Erythroblast (primary cell): ENCODE measurements around the gene SLC46A1.

Experiments
- GATA1 ChIP-seq: IDR thresholded peaks from 2 replicates; pipeline ENCODE4 v1.6.1; 2011; ENCODE audit warnings: low read depth, mild to moderate bottlenecking, control low read depth, low read length, moderate library complexity
- POLR2A ChIP-seq: IDR thresholded peaks from 2 replicates; pipeline ENCODE4 v1.6.1; 2011; ENCODE audit warnings: mild to moderate bottlenecking, low read length

DNA sequence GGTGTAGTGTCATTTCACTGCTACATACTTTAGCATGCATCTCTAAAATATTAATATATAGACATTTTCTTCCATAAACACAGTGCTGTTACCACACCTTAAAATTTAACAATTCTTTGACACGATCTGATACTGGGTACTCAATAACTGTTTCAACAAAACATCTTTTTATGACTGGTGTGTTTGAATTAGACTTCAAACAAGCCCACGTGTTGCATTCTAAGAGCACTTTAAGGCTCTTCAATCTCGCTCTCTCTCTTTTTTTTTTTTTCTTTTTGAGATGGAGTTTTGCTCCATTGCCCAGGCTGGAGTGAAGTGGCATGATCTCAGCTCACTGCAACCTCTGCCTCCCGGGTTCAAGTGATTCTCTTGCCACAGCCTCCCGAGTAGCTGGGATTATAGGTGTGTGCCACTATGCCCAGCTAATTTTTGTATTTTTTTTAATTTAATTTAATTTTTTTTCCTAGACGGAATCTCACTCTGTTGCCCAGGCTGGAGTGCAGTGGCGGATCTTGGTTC, 15.8 kb upstream of the SLC46A1 start:
- no peak for TF ChIP-seq POLR2A
- TF ChIP-seq GATA1, result no peak
